Measurements from ENCODE around the gene IL17RB.

Gene IL17RB

GRCh38 chr3:53829605-53830004 is 16.8 kb upstream of the IL17RB start:
- no peak for DNase-seq (ENCODE audit: low read depth)

- no peak for DNase-seq (ENCODE audit: low read depth)
These were observed 15.4 kb upstream of the IL17RB start for GRCh38 chr3:53830944-53831343.

GRCh38 chr3:53833053-53833645 is 13.2 kb upstream of the IL17RB start:
- no peak for DNase-seq (ENCODE audit: low read depth)

GRCh38 chr3:53833700-53834099 is 12.7 kb upstream of the IL17RB start:
- no peak for DNase-seq (ENCODE audit: low read depth)

- DNase-seq (ENCODE audit: low read depth): no peak
These were observed 11.8 kb upstream of the IL17RB start for GRCh38 chr3:53834429-53835095.

GRCh38 chr3:53835257-53835656 is 11.1 kb upstream of the IL17RB start:
- DNase-seq (ENCODE audit: low read depth): no peak

GRCh38 chr3:53836084-53836872 is 10.1 kb upstream of the IL17RB start:
- no peak for DNase-seq (ENCODE audit: low read depth)

GRCh38 chr3:53837331-53837730 is 9.0 kb upstream of the IL17RB start:
- DNase-seq (ENCODE audit: low read depth): no peak

GRCh38 chr3:53841296-53841695 is 5.1 kb upstream of the IL17RB start:
- no peak for DNase-seq (ENCODE audit: low read depth)

GRCh38 chr3:53842436-53843194 is 3.8 kb upstream of the IL17RB start:
- DNase-seq (ENCODE audit: low read depth): no peak

- DNase-seq (ENCODE audit: low read depth): no peak
These were observed 2.9 kb upstream of the IL17RB start for GRCh38 chr3:53843195-53844177.

- no peak for DNase-seq (ENCODE audit: low read depth)
These were observed 1.9 kb upstream of the IL17RB start for GRCh38 chr3:53844262-53845102.

GRCh38 chr3:53845103-53845880 is 1.1 kb upstream of the IL17RB start:
- no peak for DNase-seq (ENCODE audit: low read depth)

- no peak for DNase-seq (ENCODE audit: low read depth)
These were observed 561 bp upstream of the IL17RB start for GRCh38 chr3:53845881-53846133.

GRCh38 chr3:53846851-53847155 is 435 bp downstream of the IL17RB start:
- no peak for DNase-seq (ENCODE audit: low read depth)

GRCh38 chr3:53849916-53850315 is 3.5 kb downstream of the IL17RB start:
- DNase-seq (ENCODE audit: low read depth): no peak

GRCh38 chr3:53850895-53851294 is 4.5 kb downstream of the IL17RB start:
- no peak for DNase-seq (ENCODE audit: low read depth)

GRCh38 chr3:53856964-53857363 is 10.6 kb downstream of the IL17RB start:
- DNase-seq (ENCODE audit: low read depth): no peak

GRCh38 chr3:53858096-53858741 is 11.9 kb downstream of the IL17RB start:
- no peak for DNase-seq (ENCODE audit: low read depth)

GRCh38 chr3:53859178-53859577 is 12.8 kb downstream of the IL17RB start:
- DNase-seq (ENCODE audit: low read depth): no peak
